Spinal cord (tissue), 10 donors: ENCODE results near the gene GINS2. TPM values are rescaled to one million over a fixed set of nuclear protein-coding genes. Genes with fewer than 3 reads are reported as not detected.

Source experiments
- DNase-seq, 6 donors: peaks; one replicate each; pipeline versions ENCODE4 v3.0.0 to v3.0.0-alpha.2; 2013 to 2015; ENCODE audit warnings: low spot score in 6 of 6, low read depth in 4 of 6
- H3K27ac ChIP-seq: one replicate; pipeline ENCODE4 v1.5.1; 2013; ENCODE audit warnings: low read depth, low read length, control low read depth
- H3K27me3 ChIP-seq: one replicate; pipeline ENCODE4 v1.6.1; 2013; ENCODE audit warnings: low read length; ENCODE audit not compliant: control insufficient read depth, insufficient read depth
- H3K36me3 ChIP-seq: one replicate; pipeline ENCODE4 v1.6.1; 2013; ENCODE audit warnings: low read length; ENCODE audit not compliant: control insufficient read depth, insufficient read depth
- H3K4me1 ChIP-seq: one replicate; pipeline ENCODE4 v1.6.1; 2013; ENCODE audit warnings: low read length; ENCODE audit not compliant: control insufficient read depth, insufficient read depth
- H3K4me3 ChIP-seq: one replicate; pipeline ENCODE4 v1.5.1; 2013; ENCODE audit warnings: low read depth, low read length, control low read depth
- H3K9me3 ChIP-seq: one replicate; pipeline ENCODE4 v1.6.1; 2013; ENCODE audit warnings: low read length; ENCODE audit not compliant: control insufficient read depth, insufficient read depth
- WGBS: methylation state at CpG from one replicate; pipeline ENCODE4 v1.1.5; 2013; ENCODE audit warnings: missing lambda C conversion rate; ENCODE audit not compliant: insufficient coverage; 5-methylcytosine and 5-hydroxymethylcytosine counted together
- polyA plus RNA-seq, 2 donors: library from polyadenylated mRNA; unstranded; fragments of 120-200 nt; gene quantifications; one replicate each; pipeline ENCODE4 v1.2.1, GENCODE V29; 2013; ENCODE audit not compliant: insufficient read length in 2 of 2
- total RNA-seq, 2 donors: library from RNA; depleted of rRNA in 1 of 2; stranded (reverse); fragments of 120-200 nt in 1 of 2; fragments of >200 nt in 1 of 2; gene quantifications; one replicate each; pipeline versions ENCODE4 v1.2.3 to v1.2.4, GENCODE V29; 2013 to 2014
- donor health status: healthy.

Gene GINS2
- total and polyA plus RNA-seq, 4 donors: 5.4 to 13.6 (median 10.5) TPM

DNA sequence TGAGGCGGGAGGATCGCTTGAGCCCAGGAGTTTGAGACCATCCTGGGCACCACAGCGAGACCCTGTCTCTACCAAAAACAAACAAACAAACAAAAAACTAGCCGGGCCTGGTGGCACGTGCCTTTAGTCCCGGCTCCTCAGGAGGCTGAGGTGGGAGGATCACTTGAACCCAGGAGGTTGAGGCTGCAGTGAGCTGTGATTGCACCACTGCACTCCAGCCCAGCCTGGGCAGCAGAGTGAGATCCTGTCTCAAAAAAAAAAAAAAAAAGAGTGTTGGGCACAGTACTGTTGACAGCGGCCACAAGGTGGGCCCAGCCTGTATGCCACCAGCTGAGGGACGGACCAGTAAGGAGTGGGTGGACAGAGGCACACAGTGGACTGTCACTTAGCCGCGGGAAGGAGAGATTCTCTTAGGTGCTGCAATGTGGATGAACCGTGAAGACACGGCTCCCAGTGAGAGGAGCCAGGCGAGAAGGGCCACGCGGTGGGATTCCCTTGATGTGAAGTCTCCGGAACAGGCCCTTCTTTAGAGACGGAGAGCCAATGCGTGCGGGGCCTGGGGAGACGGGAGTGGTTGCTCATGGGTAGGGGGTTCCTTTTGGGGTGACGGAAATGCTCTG is 44.6 kb downstream of the GINS2 start:
- 95% methylated on average over 17 of the region's 21 CpGs for WGBS
- Histone ChIP-seq H3K4me3 (no peak overlapping the region), H3K27me3 (no peaks in the 10 kb centered on the region), H3K27ac (no peak overlapping the region), H3K9me3 (no peaks in the 10 kb centered on the region), H3K4me1 (peaks cover 42% of the 10 kb centered on the region), H3K36me3 (peaks cover 84% of the 10 kb centered on the region)
- DNase-seq: no peak

DNA sequence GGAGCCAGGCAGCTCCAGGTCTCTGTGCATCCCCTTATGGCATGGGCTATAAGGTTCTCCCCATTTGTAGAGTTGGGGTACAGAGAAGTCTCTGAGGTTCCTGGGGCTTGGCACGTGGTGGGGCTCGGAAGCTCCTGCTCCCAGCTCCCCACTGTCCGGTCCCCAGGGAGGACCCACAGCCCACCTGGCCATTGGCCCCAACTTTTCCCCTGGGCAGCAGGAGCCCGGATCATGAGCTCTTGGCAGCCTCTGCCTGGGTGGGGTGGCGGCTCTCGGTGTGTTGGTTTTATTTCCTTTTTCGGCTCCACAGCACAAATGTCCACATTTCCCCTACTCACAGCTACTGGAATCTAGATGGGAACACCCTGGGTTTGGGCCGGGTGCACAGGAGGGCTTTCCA is 45.1 kb downstream of the GINS2 start:
- no peaks in the 10 kb centered on the region for H3K27me3 ChIP-seq
- H3K9me3 ChIP-seq: no peaks in the 10 kb centered on the region
- H3K27ac ChIP-seq: no peak overlapping the region
- peaks cover 86% of the 10 kb centered on the region for H3K36me3 ChIP-seq
- DNase-seq: no peak
- 95% methylated on average over 3 of the region's 8 CpGs for WGBS
- no peak overlapping the region for H3K4me3 ChIP-seq
- H3K4me1 ChIP-seq: peaks cover 44% of the 10 kb centered on the region

DNA sequence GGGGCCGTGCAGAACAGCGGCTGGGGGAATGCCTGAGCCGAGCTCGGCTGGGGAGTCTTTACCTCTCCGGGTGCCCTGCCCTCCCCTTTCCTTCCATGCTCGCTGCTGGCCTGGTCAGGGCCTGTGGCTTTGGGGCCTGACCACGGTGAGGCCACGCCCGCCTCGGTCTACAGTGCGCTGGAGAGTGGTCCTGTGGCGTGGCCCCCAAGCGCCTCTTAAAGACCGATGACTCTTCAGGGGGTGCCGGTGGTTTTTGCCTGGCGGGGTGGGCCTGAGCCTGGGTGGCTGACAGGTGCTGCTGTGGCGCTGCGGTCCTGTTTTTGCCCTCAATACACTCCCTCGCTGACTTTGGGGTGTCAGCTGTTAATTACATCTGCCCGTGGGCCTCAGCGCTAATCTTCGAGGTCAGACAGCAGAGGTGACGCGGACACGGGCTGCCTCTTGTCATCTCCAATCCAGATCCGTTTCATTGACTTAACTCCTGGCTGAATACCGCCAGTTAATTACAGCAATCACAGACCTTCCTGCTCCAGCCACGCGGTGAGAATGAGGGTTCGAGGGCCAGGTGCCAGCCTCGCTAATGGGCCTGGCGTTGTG is 45.9 kb downstream of the GINS2 start:
- Histone ChIP-seq H3K27me3 (no peaks in the 10 kb centered on the region), H3K9me3 (no peaks in the 10 kb centered on the region), H3K4me3 (no peak overlapping the region), H3K4me1 (peaks cover 50% of the 10 kb centered on the region), H3K27ac (no peak overlapping the region), H3K36me3 (peaks cover 80% of the 10 kb centered on the region)
- 75% methylated on average over 31 of the region's 32 CpGs for WGBS
- peak in 1 of 6 donors; percentile 73 for DNase-seq

DNA sequence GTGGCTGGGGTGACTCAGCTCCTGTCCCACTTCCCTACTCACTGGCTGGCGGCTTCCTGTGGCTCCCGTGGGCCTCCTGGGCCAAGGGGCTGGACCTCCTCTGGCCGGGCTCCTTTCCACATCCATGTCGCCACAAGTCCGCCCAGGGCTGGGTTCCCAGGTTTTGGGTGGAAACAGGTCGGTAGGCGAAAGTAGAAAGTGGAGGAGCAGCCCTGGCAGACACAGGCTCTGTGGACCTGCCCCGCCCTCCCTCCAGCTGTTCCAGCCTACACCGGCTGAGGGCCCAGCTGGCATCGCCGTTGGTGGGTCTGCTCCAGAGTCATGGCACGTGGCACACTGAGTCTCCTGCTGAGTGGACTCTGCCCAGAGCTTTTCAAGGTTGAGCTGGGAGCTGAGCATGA is 47.0 kb downstream of the GINS2 start:
- peaks cover 61% of the 10 kb centered on the region for H3K4me1 ChIP-seq
- no peaks in the 10 kb centered on the region for H3K9me3 ChIP-seq
- H3K36me3 ChIP-seq: peaks cover 79% of the 10 kb centered on the region
- DNase-seq: no peak
- H3K27ac ChIP-seq: no peak overlapping the region
- no peaks in the 10 kb centered on the region for H3K27me3 ChIP-seq
- no peak overlapping the region for H3K4me3 ChIP-seq
- 76% methylated on average over 11 of the region's 12 CpGs for WGBS

DNA sequence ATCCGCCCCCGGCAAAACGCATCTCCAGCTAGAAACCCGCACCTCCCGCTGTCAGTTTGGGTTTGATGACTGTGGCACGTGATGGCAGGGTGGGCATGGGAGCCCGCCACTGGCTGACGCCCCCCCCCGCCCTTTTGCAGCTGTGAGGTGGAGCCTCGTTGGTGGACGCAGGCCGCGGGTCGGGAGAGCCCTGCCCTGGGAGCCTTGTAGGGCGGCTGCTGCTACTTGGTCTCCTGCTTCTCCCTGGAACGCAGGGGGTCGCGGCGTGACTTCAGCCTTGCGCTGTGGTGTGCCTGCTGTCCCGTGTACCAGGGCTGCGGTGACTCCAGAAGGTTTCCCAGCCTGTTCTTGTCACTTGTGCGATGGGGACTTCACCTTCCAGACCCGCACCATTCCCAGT is 47.4 kb downstream of the GINS2 start:
- Histone ChIP-seq H3K4me3 (no peak overlapping the region), H3K27me3 (no peaks in the 10 kb centered on the region), H3K4me1 (peaks cover 65% of the 10 kb centered on the region), H3K36me3 (peaks cover 78% of the 10 kb centered on the region), H3K9me3 (no peaks in the 10 kb centered on the region), H3K27ac (no peak overlapping the region)
- 87% methylated on average over 16 of the region's 24 CpGs for WGBS
- no peak for DNase-seq

DNA sequence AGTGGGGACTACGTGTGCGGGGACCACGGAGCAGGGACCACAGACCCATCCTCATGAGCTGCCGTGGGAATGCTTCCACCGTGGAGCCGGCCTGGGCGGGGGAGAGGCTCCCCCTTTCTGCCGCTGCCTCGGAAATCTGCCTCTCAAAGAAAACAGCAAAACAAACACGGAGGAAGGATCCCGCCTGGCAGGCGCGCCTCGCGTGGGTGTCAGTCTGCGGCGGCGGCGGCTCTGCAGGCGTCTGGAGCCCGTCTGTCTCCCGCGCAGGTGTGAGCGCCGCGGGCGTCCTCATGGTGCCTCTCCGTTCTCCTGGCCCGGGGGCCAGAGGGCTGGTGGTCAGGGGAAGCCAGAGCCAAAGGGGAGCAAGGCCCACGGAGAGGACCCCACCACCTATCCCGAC is 48.2 kb downstream of the GINS2 start:
- Histone ChIP-seq H3K27me3 (no peaks in the 10 kb centered on the region), H3K36me3 (peaks cover 83% of the 10 kb centered on the region), H3K9me3 (no peaks in the 10 kb centered on the region), H3K4me1 (peaks cover 73% of the 10 kb centered on the region), H3K27ac (no peak overlapping the region), H3K4me3 (no peak overlapping the region)
- peak in 1 of 6 donors; percentile 59 for DNase-seq
- WGBS: 70% methylated on average over 29 of the region's 31 CpGs

DNA sequence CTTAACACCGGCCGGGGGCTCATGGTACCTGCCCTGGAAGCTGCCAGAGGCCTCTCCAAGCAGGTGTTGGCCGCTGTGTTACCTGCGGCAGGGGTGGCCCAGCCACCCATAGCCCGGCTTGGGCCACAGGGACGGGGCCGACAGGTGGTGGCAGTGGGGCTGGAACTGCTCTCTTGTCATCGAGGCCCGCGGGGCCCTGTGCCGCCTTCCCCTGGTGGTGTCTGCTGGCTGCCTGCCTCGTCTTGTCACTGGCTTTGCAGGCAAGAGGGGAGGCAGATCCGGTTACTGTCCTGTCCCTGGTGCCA is 48.5 kb downstream of the GINS2 start:
- Histone ChIP-seq H3K4me1 (peaks cover 76% of the 10 kb centered on the region), H3K9me3 (no peaks in the 10 kb centered on the region), H3K4me3 (no peak overlapping the region), H3K36me3 (peaks cover 83% of the 10 kb centered on the region), H3K27me3 (no peaks in the 10 kb centered on the region), H3K27ac (no peak overlapping the region)
- DNase-seq: no peak
- 86% methylated on average over 13 of the region's 13 CpGs for WGBS

DNA sequence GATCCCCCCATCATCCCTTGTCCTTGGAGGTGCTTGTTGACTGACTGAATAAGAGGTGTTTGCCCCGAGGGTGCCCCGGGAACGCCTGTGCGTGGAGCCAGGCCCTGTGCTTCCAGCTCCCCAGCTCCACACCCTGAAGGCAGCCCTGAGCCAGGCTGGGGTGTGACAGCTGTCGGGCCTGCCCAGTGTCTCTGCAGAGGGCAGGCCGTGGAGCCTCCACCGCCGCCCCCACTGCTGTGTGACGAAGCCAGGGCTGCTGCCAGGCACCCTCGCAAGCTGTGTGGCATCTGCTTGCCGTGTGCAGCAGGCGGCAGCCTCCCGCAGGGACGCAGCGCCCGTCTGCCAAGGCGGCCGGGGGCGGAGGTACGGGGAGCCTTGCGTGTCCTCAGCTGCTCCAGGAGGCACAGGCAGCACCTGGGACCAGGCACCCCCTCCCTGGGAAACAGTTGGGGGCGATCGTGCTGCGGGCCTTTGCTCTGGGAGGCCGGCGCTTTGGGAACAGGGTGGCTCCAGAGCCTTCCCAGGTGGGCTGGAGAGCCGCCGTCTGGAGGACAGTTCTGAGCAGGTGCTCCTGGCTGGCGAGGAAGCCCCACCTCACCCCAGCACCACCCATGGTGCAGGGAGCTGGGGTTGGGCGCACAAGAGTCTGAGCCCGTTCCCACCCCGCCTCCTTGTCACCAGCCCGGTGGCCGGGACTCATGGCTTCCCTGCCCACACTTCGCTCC is 49.1 kb downstream of the GINS2 start:
- no peaks in the 10 kb centered on the region for H3K9me3 ChIP-seq
- WGBS: 43% methylated on average over 30 of the region's 35 CpGs
- no peaks in the 10 kb centered on the region for H3K27me3 ChIP-seq
- no peak overlapping the region for H3K27ac ChIP-seq
- H3K36me3 ChIP-seq: peaks cover 83% of the 10 kb centered on the region
- no peak overlapping the region for H3K4me3 ChIP-seq
- DNase-seq: peak in 2 of 6 donors; percentile 71 to 84
- H3K4me1 ChIP-seq: peaks cover 82% of the 10 kb centered on the region

DNA sequence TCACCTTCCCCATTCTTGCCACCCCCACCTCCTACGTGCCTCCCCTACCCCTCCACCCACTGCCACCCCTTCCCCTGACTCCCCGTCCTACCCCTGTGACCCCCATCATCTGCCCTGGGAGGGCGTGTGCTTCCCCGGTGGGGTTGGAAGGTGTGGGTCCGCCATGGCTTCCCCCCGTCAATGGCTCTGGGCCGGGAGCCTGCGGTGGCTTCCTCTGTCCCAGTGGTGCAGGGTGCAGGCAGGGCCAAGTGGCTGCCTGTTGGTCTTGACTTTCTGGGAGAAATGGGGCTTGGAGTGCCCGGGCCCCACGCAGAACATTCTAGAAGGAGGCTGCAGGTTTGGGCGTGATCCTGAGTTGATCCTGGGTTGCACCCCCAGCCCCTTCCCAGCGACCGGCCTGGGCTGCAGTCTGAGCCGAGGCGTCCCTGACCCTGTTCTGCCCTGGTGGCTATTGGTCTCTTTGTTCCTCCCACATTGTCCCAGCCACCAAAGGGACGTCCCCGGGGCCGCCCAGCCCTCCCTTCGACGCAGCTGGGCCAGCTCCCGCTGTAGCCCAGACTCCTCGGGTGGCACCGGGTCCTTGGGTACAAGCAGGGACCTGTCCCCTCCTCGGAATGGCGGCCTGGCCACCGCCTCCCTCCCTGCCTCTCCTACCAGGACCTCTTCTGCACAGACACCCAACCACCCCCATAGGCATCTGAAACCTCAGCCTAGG is 49.9 kb downstream of the GINS2 start:
- H3K27ac ChIP-seq: no peak overlapping the region
- H3K4me1 ChIP-seq: peaks cover 88% of the 10 kb centered on the region

More for the DNA sequence above, 49.9 kb downstream of the GINS2 start:
- Histone ChIP-seq H3K9me3 (no peaks in the 10 kb centered on the region), H3K36me3 (peaks cover 89% of the 10 kb centered on the region), H3K4me3 (no peak overlapping the region), H3K27me3 (no peaks in the 10 kb centered on the region)
- 74% methylated on average over 20 of the region's 26 CpGs for WGBS
- no peak for DNase-seq
